Keratinocyte (primary cell): Measurements from ENCODE around the gene PCSK6.

Source experiments
- EZH2 ChIP-seq: IDR thresholded peaks from one replicate; pipeline ENCODE4 v1.6.1; 2012; ENCODE audit warnings: inconsistent platforms, mild to moderate bottlenecking, low read length, moderate library complexity
- TF ChIP-seq, protein P1 (sequence below), 3 experiments: IDR thresholded peaks in 1 of 3; conservative IDR thresholded peaks in 1 of 3; optimal IDR thresholded peaks in 1 of 3; 2 replicates in 2 of 3; 3 replicates in 1 of 3; pipeline versions ENCODE3 to v1.5.1; 2011; ENCODE audit warnings: low read length in 3 of 3, mild to moderate bottlenecking in 3 of 3, moderate library complexity in 2 of 3, control low read depth in 1 of 3, inconsistent platforms in 1 of 3; ENCODE audit not compliant: insufficient read depth in 2 of 3; ENCODE audit errors: extremely low read depth in 1 of 3

GRCh38 chr15:101520395-101520794 is 30.9 kb upstream of the PCSK6 start:
- TF ChIP-seq, protein P1, sequence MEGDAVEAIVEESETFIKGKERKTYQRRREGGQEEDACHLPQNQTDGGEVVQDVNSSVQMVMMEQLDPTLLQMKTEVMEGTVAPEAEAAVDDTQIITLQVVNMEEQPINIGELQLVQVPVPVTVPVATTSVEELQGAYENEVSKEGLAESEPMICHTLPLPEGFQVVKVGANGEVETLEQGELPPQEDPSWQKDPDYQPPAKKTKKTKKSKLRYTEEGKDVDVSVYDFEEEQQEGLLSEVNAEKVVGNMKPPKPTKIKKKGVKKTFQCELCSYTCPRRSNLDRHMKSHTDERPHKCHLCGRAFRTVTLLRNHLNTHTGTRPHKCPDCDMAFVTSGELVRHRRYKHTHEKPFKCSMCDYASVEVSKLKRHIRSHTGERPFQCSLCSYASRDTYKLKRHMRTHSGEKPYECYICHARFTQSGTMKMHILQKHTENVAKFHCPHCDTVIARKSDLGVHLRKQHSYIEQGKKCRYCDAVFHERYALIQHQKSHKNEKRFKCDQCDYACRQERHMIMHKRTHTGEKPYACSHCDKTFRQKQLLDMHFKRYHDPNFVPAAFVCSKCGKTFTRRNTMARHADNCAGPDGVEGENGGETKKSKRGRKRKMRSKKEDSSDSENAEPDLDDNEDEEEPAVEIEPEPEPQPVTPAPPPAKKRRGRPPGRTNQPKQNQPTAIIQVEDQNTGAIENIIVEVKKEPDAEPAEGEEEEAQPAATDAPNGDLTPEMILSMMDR (optimal IDR thresholded peaks at IDR 0.05 in 1 of 3, IDR thresholded peaks at IDR 0.05 in 1 of 3, conservative IDR thresholded peaks at IDR 0.05 in 1 of 3; ENCODE audit: extremely low read depth in 1 of 3, insufficient read depth in 2 of 3, low read length in 3 of 3) = no peak
- TF ChIP-seq EZH2 = no peak
